Central memory CD4-positive, alpha-beta T cell (primary cell): ENCODE data around the gene AGA.
A peak's percentile ranks its signal among the peaks of the same experiment; 100 is the strongest.

Source experiments
- DNase-seq: peaks from one replicate; pipeline ENCODE4 v3.0.0; 2022
- total RNA-seq, 3 experiments: gene quantifications; one replicate each; lab custom pipeline; 2026; lab: John Stamatoyannopoulos, UW

Gene AGA
- total RNA-seq, result 17.9 to 34.5 (median 25.0) reads per million in 3 experiments

DNA sequence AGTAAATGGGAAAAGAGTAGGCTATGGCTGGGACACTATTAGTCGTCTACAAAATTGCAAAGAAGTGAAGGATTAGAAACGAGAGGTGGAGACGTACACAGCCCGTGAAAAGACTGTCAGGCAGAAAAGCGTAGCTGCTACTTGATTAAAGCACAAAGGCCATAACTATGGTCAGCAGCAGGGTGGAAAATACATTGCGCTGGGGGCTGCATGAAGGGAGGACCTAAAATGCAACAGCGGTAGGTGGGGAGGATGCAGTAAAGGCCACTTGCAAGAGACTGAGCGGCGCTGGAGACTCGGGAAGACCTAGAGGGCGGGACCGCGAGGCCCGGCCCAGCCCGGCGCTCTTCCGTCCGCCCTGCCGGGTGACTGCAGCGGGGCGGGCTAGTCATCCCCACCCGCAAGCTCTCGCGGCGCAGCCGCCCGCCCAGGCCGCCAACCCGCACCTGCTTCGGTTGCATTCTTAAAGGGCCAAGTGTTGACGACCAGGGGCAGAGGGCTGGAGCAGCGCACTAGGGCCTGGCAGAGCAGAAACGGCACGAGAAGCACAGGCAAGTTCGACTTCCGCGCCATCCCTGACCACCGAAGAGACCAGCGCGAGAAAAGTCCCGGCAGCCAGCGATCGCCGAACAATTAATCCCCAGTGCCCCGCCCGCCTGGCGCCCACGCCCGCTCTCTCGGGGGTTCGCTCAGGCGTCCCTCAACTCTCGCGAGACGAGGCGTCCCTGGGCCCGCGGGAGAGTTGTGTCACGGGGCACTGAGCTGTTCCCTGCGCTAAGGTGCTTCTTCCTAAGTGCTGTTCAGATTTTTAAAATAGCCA is at the start of gene AGA:
AGA (minus strand) TSS at position 635 of the 820 bp plus-strand sequence; CDS start at position 573, 62 bp downstream.
- DNase-seq, result peak; percentile 95

DNA sequence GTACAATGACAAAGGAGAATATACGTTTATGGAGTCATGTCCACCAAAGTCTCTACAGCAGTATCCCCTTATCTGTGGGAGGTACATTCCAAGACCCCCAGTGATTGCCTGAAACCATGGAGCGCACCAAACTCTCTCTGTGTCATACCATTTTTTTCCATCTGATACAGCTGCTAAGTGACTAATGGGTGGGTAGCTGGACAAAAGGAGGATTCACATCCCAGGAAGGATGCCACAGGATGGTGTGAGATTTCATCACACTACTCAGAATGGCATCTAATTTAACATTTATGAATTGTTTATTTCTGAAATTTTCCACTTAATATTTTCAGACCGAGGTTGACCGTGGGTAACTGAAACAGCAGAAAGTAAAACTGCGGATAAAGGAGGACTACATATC is 49.8 kb upstream of the AGA start:
- no peak for DNase-seq

DNA sequence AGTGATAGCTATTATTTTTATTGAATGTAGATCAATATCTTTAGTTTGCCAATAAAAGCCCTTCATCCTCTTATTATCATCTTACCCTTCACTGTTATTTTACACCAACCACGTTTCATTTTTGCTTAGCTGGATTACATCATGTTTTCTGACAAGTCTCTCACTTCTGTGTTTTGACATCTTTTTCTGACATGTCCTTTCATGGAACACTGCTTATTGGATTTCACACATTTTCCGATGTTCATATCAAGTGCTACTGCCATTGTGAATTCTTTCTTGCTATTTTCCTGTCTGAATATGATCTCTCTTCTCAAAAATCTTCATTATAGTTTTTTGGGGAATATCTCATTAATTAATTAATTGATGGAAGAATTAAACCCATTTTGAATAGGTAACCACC is 48.5 kb upstream of the AGA start:
- no peak for DNase-seq

DNA sequence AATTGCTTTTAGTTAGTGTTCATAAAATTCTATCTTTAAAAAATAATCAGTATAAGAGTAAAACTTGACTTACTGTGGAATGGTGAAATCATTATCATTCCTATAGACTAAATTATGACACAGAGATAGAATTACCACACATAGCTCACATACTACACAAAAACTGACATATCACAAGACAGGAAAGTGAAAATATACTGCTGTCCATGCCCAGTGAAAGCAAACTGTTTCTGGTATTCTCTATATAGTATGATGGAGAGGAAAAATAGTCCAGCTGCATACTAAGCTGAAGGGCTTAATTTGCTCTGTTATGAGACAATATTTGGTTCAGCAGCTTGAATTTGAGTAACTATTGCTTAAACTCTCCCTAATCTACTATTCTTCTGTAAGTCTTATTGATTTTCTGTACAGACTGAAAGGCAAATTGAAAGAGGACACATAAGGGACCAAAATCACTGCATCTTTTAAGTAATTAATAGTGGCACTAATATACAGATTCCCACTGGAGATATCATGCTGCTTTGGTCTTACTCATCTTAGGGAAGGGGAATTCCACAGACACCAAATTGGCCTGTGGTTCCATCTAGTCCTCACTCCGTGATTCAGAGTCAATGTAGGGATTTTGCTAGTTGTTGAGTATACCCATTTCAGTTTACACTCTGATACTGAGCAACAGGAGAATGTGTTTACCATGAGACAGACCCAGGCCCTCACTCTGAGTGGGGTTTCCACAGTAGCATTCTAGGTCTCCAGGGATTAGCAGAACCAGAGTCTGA is 47.4 kb upstream of the AGA start:
- DNase-seq, result no peak

DNA sequence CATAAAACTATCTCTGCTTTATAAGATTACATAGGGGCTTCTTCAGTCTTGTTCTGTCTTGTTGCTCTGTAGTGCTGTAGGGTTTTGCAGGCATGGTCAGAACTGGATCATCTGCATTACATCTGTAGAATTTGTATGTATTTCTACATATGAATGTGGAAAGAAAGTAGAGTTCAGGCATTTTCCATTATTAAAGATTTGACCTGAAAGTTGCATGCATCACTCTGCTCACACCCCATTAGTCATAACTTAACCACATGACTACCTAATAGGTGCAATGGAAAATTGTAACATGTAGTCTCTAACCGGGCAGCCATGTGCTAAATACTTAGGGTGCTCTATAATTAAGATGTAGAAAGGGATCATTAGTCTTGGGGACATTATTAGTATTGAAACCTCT is 45.7 kb upstream of the AGA start:
- no peak for DNase-seq

DNA sequence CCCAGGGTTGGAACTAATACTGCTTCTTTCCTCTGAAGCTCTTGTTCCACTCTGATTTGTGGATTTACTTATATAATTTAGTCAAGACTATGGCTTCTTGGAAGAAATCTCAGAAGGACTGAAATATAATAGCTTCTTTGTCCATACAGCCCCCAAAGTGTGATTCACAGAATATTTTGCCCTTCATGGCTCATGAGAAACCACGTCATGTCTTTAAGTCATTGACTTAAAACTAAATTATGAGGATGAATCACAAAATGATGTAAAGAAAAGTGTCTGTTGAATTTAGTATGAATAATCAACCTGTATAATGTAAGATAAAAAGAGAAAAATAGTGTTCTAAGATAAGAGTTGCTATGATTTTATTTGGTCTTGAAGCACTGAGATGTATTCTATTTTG is 43.3 kb upstream of the AGA start:
- no peak for DNase-seq

DNA sequence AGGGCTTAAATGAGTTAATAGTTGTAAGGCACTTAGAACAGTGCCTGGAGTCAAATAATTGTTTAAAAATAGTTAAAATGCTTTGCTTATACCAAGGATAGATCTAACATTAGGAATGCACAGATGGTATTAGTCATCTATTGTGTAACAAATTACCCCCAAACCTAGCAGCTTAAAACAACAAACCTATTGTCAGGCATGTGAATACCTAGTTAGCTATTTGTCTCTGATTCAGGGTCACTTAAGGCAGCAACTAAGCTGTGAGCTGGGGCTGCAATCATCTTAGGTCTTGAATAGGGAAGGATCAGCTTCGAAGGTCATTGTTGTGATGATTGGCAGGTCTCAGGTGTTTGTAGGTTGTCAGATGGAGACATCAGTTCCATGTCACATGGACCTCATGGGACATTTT is 42.4 kb upstream of the AGA start:
- no peak for DNase-seq

DNA sequence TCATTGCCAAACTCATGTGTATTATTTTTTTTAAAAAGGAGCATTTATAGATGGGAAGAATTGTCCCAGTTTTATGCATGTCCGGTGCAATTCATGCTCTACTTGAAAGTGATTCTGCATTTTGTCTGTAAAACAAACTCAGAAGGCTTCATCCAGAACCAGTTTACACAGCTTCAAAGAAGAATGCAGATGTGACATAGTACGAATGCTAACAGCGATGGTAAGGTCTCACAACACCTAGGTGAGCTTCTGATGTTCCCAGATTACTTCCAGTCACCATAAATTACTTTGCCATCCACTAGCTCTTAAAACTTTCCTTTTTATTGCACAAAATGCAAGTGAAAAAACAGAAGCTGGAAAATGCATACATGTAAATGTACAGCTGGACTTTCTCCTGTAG is 41.5 kb upstream of the AGA start:
- DNase-seq, result no peak

DNA sequence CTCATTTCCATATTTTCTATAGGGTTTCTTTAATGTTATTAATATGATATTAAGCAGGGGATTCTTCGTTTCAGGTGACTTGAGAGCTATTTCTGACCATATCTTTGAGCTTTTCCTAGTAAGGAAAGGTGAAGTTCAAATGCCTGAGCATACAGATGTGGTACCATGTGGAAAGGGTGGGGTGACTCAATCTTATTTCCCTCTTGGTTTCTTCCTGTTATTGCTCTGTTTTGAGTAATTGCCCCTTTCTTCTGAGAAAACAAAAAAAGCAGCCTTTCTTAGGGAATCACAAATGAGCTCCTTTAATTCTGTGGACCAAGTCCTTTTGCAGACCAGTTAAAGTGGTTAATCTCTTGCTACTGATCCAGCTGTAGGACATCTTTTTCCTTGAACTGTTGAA is 41.0 kb upstream of the AGA start:
- DNase-seq, result no peak

DNA sequence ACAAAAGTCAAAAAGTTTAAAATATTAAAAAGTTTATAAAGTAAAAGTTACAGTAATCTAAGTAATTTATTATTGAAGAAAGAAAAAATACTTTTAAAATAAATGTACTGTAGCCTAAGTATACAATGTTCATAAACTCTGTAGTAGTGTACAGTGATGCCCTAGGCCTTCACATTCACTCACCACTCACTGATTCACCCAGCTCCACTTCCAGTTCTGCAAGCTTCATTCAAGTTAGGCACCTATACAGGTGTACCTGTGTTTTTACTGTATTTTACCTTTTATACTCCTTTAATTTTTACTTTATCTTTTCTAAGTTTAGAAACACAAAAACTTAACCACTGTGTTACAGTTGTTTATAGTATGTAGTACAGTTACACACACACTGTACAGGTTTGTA is 40.1 kb upstream of the AGA start:
- no peak for DNase-seq

DNA sequence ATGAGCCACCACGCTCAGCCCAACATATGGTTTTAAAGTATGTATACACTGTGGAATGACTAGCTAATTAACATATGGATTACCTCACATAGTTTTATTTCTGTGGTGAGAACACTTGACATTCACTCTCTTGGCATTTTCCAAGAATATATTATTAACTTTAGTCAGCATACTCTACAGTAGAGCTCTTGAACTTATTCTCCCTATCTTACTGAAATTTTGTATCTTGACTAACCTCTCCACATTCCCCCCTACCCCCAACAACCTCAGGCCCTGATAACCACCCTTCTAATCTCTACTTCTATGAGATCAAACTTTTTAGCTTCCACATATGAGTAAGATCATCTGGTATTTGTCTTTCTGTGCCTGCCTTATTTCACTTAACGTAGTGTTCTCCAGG is 38.6 kb upstream of the AGA start:
- DNase-seq, result no peak

DNA sequence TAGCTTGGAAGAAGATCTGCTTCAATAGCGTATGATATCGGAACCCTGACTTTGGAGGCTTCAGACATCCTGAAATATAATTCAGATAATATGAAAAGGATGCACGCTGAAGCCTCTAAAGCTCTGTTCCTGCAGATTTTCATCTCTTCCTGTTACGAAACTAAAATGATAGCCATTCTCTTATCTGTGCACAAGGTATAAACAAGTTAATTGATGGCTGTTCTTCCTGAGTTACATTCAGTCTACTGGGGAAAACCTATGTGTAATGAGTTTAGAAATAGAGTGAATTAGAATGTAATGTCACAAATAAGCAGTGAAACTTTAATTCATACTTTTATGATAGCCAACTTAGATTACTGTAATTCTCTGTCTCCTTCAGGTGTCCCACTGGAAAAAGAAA is 36.8 kb upstream of the AGA start:
- DNase-seq, result no peak

DNA sequence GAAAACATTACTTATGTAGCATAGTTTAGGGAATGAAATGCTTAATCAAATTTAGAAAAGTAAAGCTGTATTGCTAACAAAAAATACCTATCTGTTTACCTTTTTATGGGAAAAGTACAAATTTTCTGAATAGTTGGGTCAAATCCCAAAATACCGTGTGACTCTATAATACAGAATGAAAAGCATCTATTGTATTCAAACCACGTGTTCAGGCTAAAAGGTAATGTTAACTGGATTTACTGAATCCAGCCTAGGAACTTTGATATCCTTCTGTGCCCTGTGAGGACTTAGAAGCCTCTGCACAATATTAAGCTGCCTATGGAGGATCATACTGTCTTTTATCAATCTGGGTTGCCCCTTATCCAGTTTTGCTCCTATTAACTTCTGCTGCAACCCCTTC is 36.3 kb upstream of the AGA start:
- no peak for DNase-seq

DNA sequence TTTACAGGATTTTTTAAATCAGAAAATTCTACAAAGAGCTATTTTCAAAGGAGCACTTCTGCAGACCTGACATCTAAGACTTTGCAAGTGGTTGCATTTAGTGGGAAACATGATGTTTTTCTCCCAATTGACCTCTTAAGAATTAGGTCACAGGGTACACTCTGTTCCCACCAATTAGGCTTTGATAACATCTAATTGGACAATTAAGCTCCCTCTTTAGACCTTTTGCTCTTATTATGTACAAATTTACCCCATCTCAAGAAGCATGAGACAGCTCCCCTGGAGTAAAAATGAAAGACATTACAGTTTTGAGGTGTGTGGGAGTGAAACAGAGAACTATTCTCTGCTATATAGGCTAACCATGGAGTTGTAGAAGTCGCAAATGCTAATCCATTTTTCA is 31.8 kb upstream of the AGA start:
- DNase-seq, result no peak

DNA sequence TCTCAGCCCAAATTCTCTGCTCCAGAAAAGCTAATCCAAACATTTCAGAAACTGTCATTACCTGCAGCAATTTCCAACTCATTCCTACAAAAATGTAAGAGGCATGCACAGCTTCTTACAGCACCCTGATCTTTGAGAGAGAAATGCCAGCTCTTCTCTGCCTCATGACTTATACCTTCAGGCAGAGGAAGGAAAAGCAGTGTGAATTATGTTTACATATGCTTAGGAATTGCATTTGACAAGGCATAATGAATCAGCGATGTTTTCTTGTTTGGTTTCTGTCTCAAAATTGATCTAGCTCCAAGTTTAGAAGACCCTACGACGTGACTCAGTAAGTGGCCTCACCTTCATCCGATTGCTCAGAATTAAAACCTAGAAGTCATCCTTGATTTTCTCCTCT is 21.8 kb upstream of the AGA start:
- DNase-seq, result no peak

DNA sequence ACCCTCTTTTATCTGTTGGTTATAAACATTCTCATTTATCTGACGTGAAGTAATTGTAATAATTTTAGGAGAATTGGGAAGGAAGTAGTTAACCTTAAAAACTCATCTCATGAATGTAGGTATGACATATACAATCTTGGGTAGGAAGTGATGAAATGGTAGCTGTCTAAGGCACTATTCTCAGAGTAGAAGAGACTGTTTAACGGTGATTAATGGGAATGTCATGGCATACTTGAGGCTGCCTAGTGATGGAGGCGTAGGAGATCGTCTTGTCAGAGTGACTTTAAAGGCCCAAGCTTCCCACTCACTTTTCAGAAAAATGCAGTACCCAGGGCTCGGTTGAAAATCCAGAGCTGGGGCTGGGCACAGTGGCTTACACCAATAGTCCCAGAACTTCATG is 19.4 kb upstream of the AGA start:
- no peak for DNase-seq

DNA sequence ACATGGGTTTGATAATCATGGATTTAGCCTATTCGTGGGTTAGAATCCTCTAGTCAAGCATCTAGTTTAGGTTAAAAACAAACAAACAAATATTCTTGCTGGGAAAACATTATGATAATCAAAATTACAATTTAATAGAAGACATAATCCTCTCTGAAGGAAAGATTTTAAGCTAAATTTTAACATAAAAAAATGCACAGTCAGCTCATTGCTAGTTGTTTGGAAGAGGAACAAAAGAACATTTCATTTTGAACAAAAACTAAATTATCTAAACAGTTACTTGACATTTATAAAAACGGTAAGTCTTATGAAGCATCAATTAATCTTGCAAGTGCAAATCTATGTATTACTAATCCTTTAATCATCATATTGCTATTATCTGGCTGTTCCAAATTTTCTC is 18.2 kb upstream of the AGA start:
- DNase-seq, result no peak

DNA sequence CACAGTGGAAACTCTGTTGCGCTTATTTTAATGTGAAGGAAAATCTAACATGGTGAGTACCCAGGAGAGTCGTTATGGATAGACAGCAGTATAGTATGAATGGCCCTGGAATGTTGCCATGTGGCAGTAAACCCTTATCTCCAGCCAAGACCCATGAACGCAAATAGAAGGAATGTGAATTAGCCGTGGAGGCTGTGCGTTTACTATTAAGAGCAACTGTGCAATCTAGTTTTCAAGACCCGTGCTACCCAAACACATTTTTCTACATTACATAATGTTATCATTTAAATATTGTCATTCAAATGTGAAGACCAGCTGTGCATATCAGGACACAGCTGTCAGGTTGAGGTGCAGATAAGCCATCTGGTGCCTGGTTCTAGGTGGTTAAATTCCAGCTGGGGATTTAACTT is 13.3 kb upstream of the AGA start:
- DNase-seq, result no peak

DNA sequence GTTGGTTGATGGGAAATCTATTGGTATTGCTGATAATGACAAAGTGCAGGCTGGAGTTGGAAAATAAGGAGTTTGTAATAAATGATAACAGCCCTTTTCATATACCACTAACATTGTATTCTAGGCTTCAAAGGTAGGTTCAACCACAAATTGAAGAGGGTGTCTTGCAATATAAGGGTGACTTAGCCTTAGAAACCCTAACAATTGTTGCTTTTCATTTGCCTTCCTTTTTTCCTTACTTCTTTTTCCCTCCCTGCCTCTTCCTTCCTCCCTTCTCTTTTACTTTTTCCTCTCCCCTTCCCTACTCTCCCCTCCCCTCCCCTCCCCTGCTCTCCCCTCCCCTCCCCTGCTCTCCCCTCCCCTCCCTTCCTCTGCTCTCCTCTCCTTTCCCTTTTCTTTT is 10.9 kb upstream of the AGA start:
- DNase-seq, result no peak

DNA sequence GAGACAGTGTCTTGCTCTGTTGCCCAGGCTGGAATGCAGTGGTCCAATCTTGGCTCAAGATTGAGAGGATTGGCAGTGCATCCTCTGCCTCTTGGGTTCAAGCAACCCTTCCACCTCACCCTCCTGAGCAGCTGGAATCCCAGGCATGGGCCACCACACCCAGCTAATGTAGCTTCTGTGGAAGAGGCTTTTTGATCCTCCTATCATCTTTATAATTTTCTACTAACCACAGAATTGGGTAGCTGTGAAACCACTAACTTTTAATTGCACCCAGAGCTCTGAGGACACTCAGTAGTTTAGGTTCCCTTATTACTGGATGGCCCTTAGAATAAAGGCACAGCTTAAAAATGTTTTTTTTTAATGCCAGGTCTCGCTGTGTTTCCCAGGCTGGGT is 8.9 kb upstream of the AGA start:
- no peak for DNase-seq

DNA sequence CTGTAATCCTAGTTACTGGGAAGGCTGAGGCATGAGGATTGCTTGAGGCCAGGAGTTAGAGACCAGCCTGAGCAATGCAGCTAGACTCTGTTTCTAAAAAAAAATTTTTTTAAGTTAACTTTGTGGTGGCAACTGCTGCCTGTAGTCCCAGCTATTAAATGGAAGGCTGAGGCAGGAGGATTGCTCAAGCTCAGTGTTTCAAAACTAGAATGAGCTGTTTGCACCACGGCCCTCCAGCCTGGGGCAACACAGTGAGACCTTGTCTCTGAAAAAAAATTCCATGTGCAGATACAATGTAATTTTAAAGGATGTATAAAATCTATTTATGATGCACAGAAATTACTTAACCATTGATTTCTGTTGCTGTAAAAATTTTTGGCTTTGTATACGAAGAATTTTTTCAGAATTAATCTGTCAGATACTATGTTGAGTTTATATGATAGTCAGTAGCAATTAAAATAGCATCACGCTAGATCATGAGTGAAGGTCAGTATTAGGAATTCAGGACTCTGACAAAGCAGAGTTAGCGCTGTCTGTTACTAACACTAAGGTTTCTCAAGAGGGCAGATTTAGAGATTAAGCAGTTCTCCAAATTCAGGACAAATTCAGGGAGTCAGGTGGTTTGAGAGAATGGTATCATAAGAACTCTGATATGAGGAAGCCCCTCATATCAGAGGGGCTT is 8.3 kb upstream of the AGA start:
- DNase-seq, result no peak

DNA sequence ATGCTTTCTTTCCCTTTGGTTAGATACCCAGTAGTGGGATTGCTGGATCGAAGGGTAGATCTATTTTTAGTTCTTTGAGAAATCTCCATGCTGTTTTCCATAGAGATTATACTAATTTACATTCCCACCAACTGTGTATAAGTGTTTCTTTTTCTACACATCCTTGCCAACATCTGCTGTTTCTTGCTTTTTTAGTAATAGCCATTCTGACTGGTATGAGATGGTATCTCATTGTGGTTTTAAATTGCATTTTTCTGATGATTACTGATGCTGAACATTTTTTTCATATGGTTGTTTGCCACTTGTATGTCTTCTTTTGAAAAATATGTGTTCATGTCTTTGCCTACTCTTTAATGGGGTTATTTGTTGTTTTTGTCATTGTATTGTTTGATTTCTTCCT is 6.6 kb upstream of the AGA start:
- DNase-seq, result no peak

DNA sequence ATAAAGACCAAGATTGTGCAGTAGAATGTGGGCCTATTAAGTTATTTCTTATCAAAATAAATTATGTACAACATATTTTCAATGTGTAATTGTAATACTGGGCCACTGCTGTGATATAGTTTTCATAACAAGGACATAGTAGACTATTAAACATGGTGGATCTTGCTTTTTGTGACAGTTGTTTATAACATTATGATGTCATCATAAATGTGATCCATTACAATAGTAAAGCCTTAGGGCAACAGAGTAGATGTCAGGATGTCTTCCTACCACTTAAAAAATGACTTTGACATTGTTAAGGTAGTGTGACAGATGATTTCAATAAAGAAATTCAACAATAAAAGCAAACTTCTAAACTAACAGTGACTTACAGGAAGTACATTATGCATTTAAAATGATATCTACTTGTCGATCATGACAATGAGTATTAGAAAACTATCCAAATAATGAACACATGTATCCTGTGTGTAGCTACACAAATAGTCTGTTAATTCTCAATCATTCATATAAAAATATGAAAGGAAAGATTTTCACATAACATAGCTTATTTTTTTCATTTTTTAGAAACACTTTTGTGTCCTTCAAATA is 5.3 kb upstream of the AGA start:
- DNase-seq, result no peak
